Measurements from ENCODE around the gene KCNIP1.

Gene KCNIP1

GRCh38 chr5:170570476-170570875, 66.7 kb downstream of the KCNIP1 start:
- DNase-seq = peak; percentile 11

GRCh38 chr5:170571281-170571731, 67.5 kb downstream of the KCNIP1 start:
- no peak for DNase-seq

GRCh38 chr5:170571875-170572852, 68.3 kb downstream of the KCNIP1 start:
- DNase-seq = no peak

- no peak for DNase-seq
Observed at GRCh38 chr5:170573114-170573513, 69.3 kb downstream of the KCNIP1 start.

GRCh38 chr5:170573660-170574059, 69.8 kb downstream of the KCNIP1 start:
- no peak for DNase-seq

GRCh38 chr5:170576602-170577535, 73.0 kb downstream of the KCNIP1 start:
- no peak for DNase-seq

- no peak for DNase-seq
Observed at GRCh38 chr5:170579601-170580000, 75.8 kb downstream of the KCNIP1 start.

- DNase-seq = no peak
Observed at GRCh38 chr5:170581211-170581610, 77.4 kb downstream of the KCNIP1 start.

- DNase-seq = no peak
Observed at GRCh38 chr5:170582644-170583330, 79.0 kb downstream of the KCNIP1 start.

GRCh38 chr5:170584003-170584402, 80.2 kb downstream of the KCNIP1 start:
- no peak for DNase-seq

GRCh38 chr5:170584450-170585058, 80.7 kb downstream of the KCNIP1 start:
- DNase-seq = no peak

GRCh38 chr5:170585273-170585948, 81.6 kb downstream of the KCNIP1 start:
- DNase-seq = no peak

GRCh38 chr5:170587808-170588207, 84.0 kb downstream of the KCNIP1 start:
- no peak for DNase-seq

GRCh38 chr5:170589643-170590042, 85.8 kb downstream of the KCNIP1 start:
- no peak for DNase-seq

- DNase-seq = no peak
Observed at GRCh38 chr5:170590566-170590965, 86.7 kb downstream of the KCNIP1 start.

- no peak for DNase-seq
Observed at GRCh38 chr5:170591054-170591453, 87.2 kb downstream of the KCNIP1 start.

GRCh38 chr5:170596482-170597044, 92.7 kb downstream of the KCNIP1 start:
- no peak for DNase-seq

- no peak for DNase-seq
Observed at GRCh38 chr5:170597109-170597751, 93.4 kb downstream of the KCNIP1 start.

GRCh38 chr5:170597872-170598271, 94.1 kb downstream of the KCNIP1 start:
- DNase-seq = no peak

GRCh38 chr5:170599756-170600155, 95.9 kb downstream of the KCNIP1 start:
- DNase-seq = no peak

GRCh38 chr5:170601619-170602018, 97.8 kb downstream of the KCNIP1 start:
- no peak for DNase-seq
